ENCODE data around the gene YBX2. TPM values are rescaled to one million over a fixed set of nuclear protein-coding genes. Genes with fewer than 3 reads are reported as not detected.
A peak's percentile ranks its signal among the peaks of the same experiment; 100 is the strongest.

Gene YBX2
- total and polyA plus RNA-seq, 2 donors (not counting 3 experiments of a cell fraction or from before 2014, with no cell fraction given), result 0.15 to 0.31 TPM

DNA sequence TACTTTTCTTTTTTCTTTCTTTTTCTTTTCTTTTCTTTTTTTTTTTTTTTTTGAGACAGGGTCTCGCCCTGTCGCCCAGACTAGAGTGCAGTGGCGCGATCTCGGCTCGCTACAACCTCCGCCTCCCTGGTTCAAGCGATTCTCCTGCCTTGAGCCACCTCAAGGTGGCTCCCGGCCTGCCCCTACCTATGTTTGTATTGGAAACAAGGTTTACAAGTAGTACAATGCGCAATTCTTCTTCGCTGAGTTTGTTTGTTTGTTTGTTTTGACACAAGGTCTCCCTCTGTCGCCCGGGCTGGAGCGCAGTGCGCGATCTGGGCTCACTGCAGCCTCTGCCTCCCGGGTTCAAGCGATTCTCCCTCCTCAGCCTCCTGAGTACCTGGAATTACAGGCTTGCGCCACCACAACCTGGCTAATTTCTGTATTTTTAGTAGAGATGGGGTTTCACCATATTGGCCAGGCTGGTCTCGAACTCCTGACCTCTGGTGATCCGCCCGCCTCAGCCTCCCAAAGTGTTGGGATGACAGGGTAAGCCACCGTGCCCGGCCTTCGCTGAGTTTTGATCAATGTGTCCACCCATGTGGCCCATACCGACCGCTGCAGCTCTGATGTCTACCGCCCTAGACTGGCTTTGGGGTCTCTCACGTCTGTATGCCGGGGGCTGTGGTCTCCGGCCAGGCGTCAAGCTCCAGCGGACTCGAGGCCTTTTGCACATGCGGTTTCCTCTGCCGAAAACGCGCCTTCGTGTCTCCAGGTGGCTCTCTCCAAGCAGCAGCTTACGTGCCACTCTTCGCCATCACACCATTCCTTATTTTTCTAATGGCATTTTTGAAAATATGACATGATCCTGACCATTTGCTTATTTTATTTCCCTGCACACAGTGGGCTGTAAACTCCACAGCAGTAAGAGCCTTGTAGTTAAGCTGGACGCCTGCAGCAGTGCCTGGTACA lies 1.1 kb upstream of the YBX2 start:
- intact Hi-C loops (cut with micrococcal nuclease) (loop anchor here (1.0 to 5.0 kb wide), 6 partner anchors 15 to 250 kb away; partner anchors contain the start of gene ELP5), dilution Hi-C loops (cut with MboI; ENCODE audit: extremely low pct_ligation_motif_present, low sequenced_read_pairs) (no loop called here)
- Histone ChIP-seq H3K27me3 (ENCODE audit: control insufficient read depth in 2 of 2, insufficient read depth in 2 of 2, low read length in 2 of 2) (peaks cover 16 to 26% of the 10 kb centered on the region in 2 experiments), H2AFZ (ENCODE audit: low read depth, low read length) (peak overlapping the region; percentile 46), H3K9ac (replicated peaks; ENCODE audit: extremely low read depth, insufficient read depth, low read length) (no peak overlapping the region), H3K9me3 (replicated peaks; ENCODE audit: control insufficient read depth, insufficient read depth, low read length) (no peaks in the 10 kb centered on the region), H3K4me2 (ENCODE audit: insufficient read depth, low read length) (no peak overlapping the region), H4K20me1 (replicated peaks; ENCODE audit: control insufficient read depth, extremely low read depth, insufficient read depth, low read length) (no peaks in the 10 kb centered on the region), H3K4me1 (ENCODE audit: control insufficient read depth, extremely low read depth, insufficient read depth, low read length) (peaks cover 8% of the 10 kb centered on the region), H3K9me1 (replicated peaks; ENCODE audit: control insufficient read depth, extremely low read depth, insufficient read depth, low read length) (no peaks in the 10 kb centered on the region), H3K36me3 (ENCODE audit: control insufficient read depth in 2 of 2, extremely low read depth in 1 of 2, insufficient read depth in 2 of 2, low read length in 2 of 2) (no peaks in the 10 kb centered on the region), H3K79me2 (ENCODE audit: control insufficient read depth, insufficient read depth, low read length) (no peaks in the 10 kb centered on the region), H3K27ac (ENCODE audit: insufficient read depth, low read depth, low read length) (no peak overlapping the region), H3K4me3 (replicated peaks in 1 of 3; ENCODE audit: insufficient read depth in 1 of 3, low read depth in 1 of 3, low read length in 3 of 3) (no peak overlapping the region)
- ChIA-PET POLR2A (no interaction called here), CTCF (interaction anchor here (0.7 to 3.6 kb wide), 36 partner anchors 9 to 385 kb away, joined by 3 to 170 read pairs (median 5); partner anchors contain the start of genes ACADVL, ACAP1, CTDNEP1 and DLG4)
- FAIRE-seq (no peak), DNase-seq (ENCODE audit: low read depth, low spot score) (no peak)
- BruUV-seq (replicated peaks), result no TSS peak
- no peak for TF ChIP-seq POLR2AphosphoS5 (IDR thresholded peaks at IDR 0.05; ENCODE audit: insufficient read depth, low read depth, low read length)
- peak; percentile 22 for TF ChIP-seq EZH2 (IDR thresholded peaks at IDR 0.05; ENCODE audit: borderline replicate concordance, low read depth, low read length, severe bottlenecking)

DNA sequence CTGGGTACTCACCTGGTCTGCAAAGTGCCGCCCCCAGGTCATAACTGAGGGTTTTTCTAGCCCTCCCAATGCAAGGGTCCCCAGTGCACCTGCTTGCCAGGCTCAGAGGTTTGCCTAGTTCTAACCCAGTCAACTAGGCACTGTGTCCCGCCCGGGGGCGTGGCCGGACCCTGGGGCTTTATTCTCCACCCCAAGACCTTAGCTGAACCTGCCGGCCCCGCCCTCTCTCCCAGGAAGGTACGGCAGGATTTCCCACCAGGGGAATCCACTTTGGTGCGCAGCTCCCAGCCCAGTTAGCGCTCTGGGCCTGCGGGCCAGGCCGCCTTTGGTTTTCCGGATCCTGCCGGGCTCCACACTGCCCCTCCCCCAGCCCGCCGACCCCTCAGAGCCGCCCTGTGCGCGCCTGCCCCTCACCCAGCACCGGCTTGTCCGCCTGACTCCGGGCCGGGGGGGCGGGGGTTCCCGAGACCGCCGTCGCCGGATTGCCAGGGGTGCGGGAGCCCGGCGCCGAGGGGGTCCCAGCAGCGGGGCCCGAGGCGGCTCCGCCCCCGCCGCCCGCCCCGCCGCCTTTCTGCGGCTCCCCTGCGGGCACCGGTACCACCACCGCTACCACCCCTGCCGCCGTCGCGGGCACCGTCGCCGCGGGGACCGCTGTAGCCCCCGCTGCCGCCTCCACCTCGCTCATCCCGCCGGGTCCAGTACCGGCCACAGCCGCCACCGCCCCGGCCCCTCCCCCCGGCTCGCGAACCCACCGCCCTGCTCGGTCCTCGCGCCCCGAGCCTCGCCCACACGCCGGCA lies 424 bp downstream of the YBX2 start:
- Histone ChIP-seq H3K4me2 (ENCODE audit: insufficient read depth, low read length) (no peak overlapping the region), H3K27ac (ENCODE audit: insufficient read depth, low read depth, low read length) (no peak overlapping the region), H3K4me3 (replicated peaks in 1 of 3; ENCODE audit: insufficient read depth in 1 of 3, low read depth in 1 of 3, low read length in 3 of 3) (no peak overlapping the region), H3K4me1 (ENCODE audit: control insufficient read depth, extremely low read depth, insufficient read depth, low read length) (peaks cover 8% of the 10 kb centered on the region), H3K79me2 (ENCODE audit: control insufficient read depth, insufficient read depth, low read length) (no peaks in the 10 kb centered on the region), H3K27me3 (ENCODE audit: control insufficient read depth in 2 of 2, insufficient read depth in 2 of 2, low read length in 2 of 2) (peaks cover 16 to 28% of the 10 kb centered on the region in 2 experiments), H3K36me3 (ENCODE audit: control insufficient read depth in 2 of 2, extremely low read depth in 1 of 2, insufficient read depth in 2 of 2, low read length in 2 of 2) (no peaks in the 10 kb centered on the region), H3K9me3 (replicated peaks; ENCODE audit: control insufficient read depth, insufficient read depth, low read length) (no peaks in the 10 kb centered on the region), H3K9ac (replicated peaks; ENCODE audit: extremely low read depth, insufficient read depth, low read length) (no peak overlapping the region), H3K9me1 (replicated peaks; ENCODE audit: control insufficient read depth, extremely low read depth, insufficient read depth, low read length) (no peaks in the 10 kb centered on the region), H2AFZ (ENCODE audit: low read depth, low read length) (peak overlapping the region; percentile 44), H4K20me1 (replicated peaks; ENCODE audit: control insufficient read depth, extremely low read depth, insufficient read depth, low read length) (no peaks in the 10 kb centered on the region)
- FAIRE-seq (no peak), DNase-seq (ENCODE audit: low read depth, low spot score) (no peak)
- no TSS peak for BruUV-seq (replicated peaks)
- intact Hi-C loops (cut with micrococcal nuclease) (no loop called here), dilution Hi-C loops (cut with MboI; ENCODE audit: extremely low pct_ligation_motif_present, low sequenced_read_pairs) (no loop called here)
- TF ChIP-seq EZH2 (IDR thresholded peaks at IDR 0.05; ENCODE audit: borderline replicate concordance, low read depth, low read length, severe bottlenecking), result peak; percentile 76
- TF ChIP-seq MYC (IDR thresholded peaks at IDR 0.05; ENCODE audit: low read depth, low read length), result no peak
- TF ChIP-seq POLR2A (IDR thresholded peaks at IDR 0.05; ENCODE audit: low read depth, low read length), result no peak
- TF ChIP-seq, protein P1, sequence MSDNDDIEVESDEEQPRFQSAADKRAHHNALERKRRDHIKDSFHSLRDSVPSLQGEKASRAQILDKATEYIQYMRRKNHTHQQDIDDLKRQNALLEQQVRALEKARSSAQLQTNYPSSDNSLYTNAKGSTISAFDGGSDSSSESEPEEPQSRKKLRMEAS (IDR thresholded peaks at IDR 0.05; ENCODE audit: insufficient read depth, insufficient read length), result no peak
- CTCF ChIA-PET, result interaction anchor here (1.9 kb wide), 1 partner anchor 12 kb away, joined by 4 read pairs; the partner anchor contains the start of gene SLC2A4
- POLR2A ChIA-PET, result no interaction called here

Data from endothelial cell of umbilical vein (primary cell).